OCI-LY7 (cell line): ENCODE results near the gene ANO1. TPM values are rescaled to one million over a fixed set of nuclear protein-coding genes. Genes with fewer than 3 reads are reported as not detected.

ENCODE experiments used
- BruUV-seq: library from RNA; stranded (reverse); fragments of 400-500 nt; replicated peaks from 2 replicates; lab custom pipeline; 2021; lab: Mats Ljungman, UMichigan
- CTCF ChIA-PET: fragments of 300-600 bp; sonication (Branson Sonifier 250); formaldehyde crosslinking; loops from one replicate; lab custom pipeline; 2022; ENCODE audit warnings: antibody characterized with exemption; ENCODE audit not compliant: unreplicated experiment; lab: Charles Lee
- POLR2A ChIA-PET: fragments of 300-600 bp; sonication (Branson Sonifier 250); formaldehyde crosslinking; loops from one replicate; lab custom pipeline; 2022; ENCODE audit warnings: antibody characterized with exemption; lab: Charles Lee
- DNase-seq: peaks from one replicate; pipeline ENCODE4 v3.0.0-alpha.2; 2015; ENCODE audit warnings: low spot score
- H2AFZ ChIP-seq: fragments of 200-600 bp; sonication (generic), shearing (Covaris generic); 2 replicates; pipeline ENCODE4 v1.6.1; 2014; ENCODE audit warnings: mild to moderate bottlenecking, antibody characterized with exemption, low read length, moderate library complexity
- H3K27ac ChIP-seq: fragments of 200-600 bp; sonication (generic); 2 replicates; pipeline ENCODE4 v1.5.1; 2014; ENCODE audit warnings: mixed run types, low read depth, mild to moderate bottlenecking, moderate library complexity, low read length, inconsistent platforms; ENCODE audit not compliant: poor library complexity, severe bottlenecking
- H3K36me3 ChIP-seq: fragments of 200-600 bp; sonication (generic); 2 replicates; pipeline ENCODE4 v1.6.1; 2014; ENCODE audit warnings: mild to moderate bottlenecking, antibody characterized with exemption, low read length, moderate library complexity, mixed read lengths; ENCODE audit not compliant: insufficient read depth
- H3K4me1 ChIP-seq: fragments of 200-600 bp; sonication (generic); 2 replicates; pipeline ENCODE4 v1.5.1; 2014; ENCODE audit warnings: mild to moderate bottlenecking, low read length; ENCODE audit not compliant: insufficient read depth, poor library complexity, severe bottlenecking
- H3K4me2 ChIP-seq: fragments of 200-600 bp; sonication (generic); 2 replicates; pipeline ENCODE4 v1.6.1; 2014; ENCODE audit warnings: mild to moderate bottlenecking, low read length
- H3K4me3 ChIP-seq: fragments of 200-600 bp; sonication (generic); 2 replicates; pipeline ENCODE4 v1.5.1; 2014; ENCODE audit warnings: mild to moderate bottlenecking, low read depth, low read length; ENCODE audit not compliant: poor library complexity, severe bottlenecking
- H3K79me2 ChIP-seq: fragments of 200-600 bp; sonication (generic); 2 replicates; pipeline ENCODE4 v1.6.1; 2016; ENCODE audit warnings: low read depth, mild to moderate bottlenecking, low read length, moderate library complexity, mixed read lengths; ENCODE audit not compliant: insufficient read depth
- H3K9me2 ChIP-seq: fragments of 200-600 bp; sonication (generic); 2 replicates; pipeline ENCODE4 v1.6.1; 2016; ENCODE audit warnings: mild to moderate bottlenecking, low read length, mixed read lengths; ENCODE audit not compliant: insufficient read depth
- H3K9me3 ChIP-seq: fragments of 200-600 bp; sonication (generic); 2 replicates; pipeline ENCODE4 v1.6.1; 2014; ENCODE audit warnings: mild to moderate bottlenecking, mixed run types, low read length, mixed read lengths
- H4K20me1 ChIP-seq: fragments of 200-600 bp; sonication (generic); 2 replicates; pipeline ENCODE4 v1.6.1; 2014; ENCODE audit warnings: mild to moderate bottlenecking, antibody characterized with exemption, low read length, moderate library complexity, mixed read lengths; ENCODE audit not compliant: insufficient read depth
- EZH2phosphoT487 ChIP-seq: fragments of 200-600 bp; sonication (generic); IDR thresholded peaks from 2 replicates; pipeline ENCODE4 v1.6.1; 2018; ENCODE audit warnings: low read depth, borderline replicate concordance, mild to moderate bottlenecking, mixed run types, antibody characterized with exemption, low read length, moderate library complexity, mixed read lengths
- intact Hi-C: fragments of 100-400 bp; cut with micrococcal nuclease; formaldehyde crosslinking; loops from one replicate; pipeline ENCODE4 v1.10.0; 2022; ENCODE audit not compliant: unreplicated experiment
- total RNA-seq, 2 experiments: library from RNA; depleted of rRNA in 1 of 2; stranded (reverse); fragments of >200 nt in 1 of 2; shearing (Covaris generic) in 1 of 2; gene quantifications; 2 replicates each; pipeline ENCODE4 v1.2.3, GENCODE V29; 2014 to 2022
- TF ChIP-seq, protein P1 (sequence below): fragments of 200-600 bp; sonication (generic); conservative IDR thresholded peaks from 2 replicates; pipeline ENCODE4 v1.5.1; 2014; ENCODE audit warnings: mild to moderate bottlenecking, antibody characterized with exemption, low read length, moderate library complexity, mixed read lengths

ANO1 gene
- total RNA-seq, 2 experiments from 2014 or later, result not detected

- H3K4me3 ChIP-seq, result no peak overlapping the region
- no peaks in the 10 kb centered on the region for H4K20me1 ChIP-seq
- H3K36me3 ChIP-seq, result no peaks in the 10 kb centered on the region
- BruUV-seq, result no TSS peak
- TF ChIP-seq, protein P1, sequence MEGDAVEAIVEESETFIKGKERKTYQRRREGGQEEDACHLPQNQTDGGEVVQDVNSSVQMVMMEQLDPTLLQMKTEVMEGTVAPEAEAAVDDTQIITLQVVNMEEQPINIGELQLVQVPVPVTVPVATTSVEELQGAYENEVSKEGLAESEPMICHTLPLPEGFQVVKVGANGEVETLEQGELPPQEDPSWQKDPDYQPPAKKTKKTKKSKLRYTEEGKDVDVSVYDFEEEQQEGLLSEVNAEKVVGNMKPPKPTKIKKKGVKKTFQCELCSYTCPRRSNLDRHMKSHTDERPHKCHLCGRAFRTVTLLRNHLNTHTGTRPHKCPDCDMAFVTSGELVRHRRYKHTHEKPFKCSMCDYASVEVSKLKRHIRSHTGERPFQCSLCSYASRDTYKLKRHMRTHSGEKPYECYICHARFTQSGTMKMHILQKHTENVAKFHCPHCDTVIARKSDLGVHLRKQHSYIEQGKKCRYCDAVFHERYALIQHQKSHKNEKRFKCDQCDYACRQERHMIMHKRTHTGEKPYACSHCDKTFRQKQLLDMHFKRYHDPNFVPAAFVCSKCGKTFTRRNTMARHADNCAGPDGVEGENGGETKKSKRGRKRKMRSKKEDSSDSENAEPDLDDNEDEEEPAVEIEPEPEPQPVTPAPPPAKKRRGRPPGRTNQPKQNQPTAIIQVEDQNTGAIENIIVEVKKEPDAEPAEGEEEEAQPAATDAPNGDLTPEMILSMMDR, result no peak
- TF ChIP-seq EZH2phosphoT487, result no peak
- H3K9me3 ChIP-seq, result no peaks in the 10 kb centered on the region
- no peaks in the 10 kb centered on the region for H3K79me2 ChIP-seq
- no peaks in the 10 kb centered on the region for H3K4me1 ChIP-seq
- intact Hi-C loops, result no loop called here
- H3K4me2 ChIP-seq, result no peak overlapping the region
- no peak overlapping the region for H2AFZ ChIP-seq
- no peak overlapping the region for H3K27ac ChIP-seq
- no peak for DNase-seq
- POLR2A ChIA-PET, result no interaction called here
- CTCF ChIA-PET, result no interaction called here
- no peaks in the 10 kb centered on the region for H3K9me2 ChIP-seq
Measured at GRCh38 chr11:70122490-70123198, 44.5 kb downstream of the ANO1 start.

DNA sequence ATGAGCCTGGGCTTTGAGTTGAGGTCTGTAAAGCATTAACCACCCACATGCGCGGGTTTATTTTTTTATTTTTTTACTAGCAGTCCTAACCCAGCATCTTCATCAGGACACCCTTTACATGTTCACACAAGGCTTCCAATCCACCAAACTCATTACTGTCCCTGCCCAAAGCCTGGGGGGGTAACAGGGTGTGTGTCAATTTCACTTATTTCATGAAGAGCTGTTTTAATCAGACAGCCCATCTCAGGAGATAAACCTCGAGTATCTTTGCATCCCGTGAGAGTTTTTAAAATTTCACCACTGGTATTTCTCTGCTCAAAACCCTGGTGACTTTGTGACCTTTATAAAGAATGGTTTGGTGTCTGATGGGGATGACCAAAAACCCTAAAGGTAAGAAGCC, 45.6 kb downstream of the ANO1 start:
- POLR2A ChIA-PET, result no interaction called here
- intact Hi-C loops, result no loop called here

More for the DNA sequence above, 45.6 kb downstream of the ANO1 start:
- no TSS peak for BruUV-seq
- no peaks in the 10 kb centered on the region for H4K20me1 ChIP-seq
- H3K9me2 ChIP-seq, result no peaks in the 10 kb centered on the region
- no peaks in the 10 kb centered on the region for H3K36me3 ChIP-seq
- H3K79me2 ChIP-seq, result no peaks in the 10 kb centered on the region
- CTCF ChIA-PET, result no interaction called here
- no peak overlapping the region for H3K4me2 ChIP-seq
- no peak overlapping the region for H3K27ac ChIP-seq
- no peak overlapping the region for H3K4me3 ChIP-seq
- H2AFZ ChIP-seq, result no peak overlapping the region
- H3K4me1 ChIP-seq, result no peaks in the 10 kb centered on the region
- no peaks in the 10 kb centered on the region for H3K9me3 ChIP-seq
- TF ChIP-seq EZH2phosphoT487, result no peak
- TF ChIP-seq, protein P1, result no peak
- DNase-seq, result no peak
